Dedifferentiated amniotic fluid mesenchymal stem cell (primary cell): ENCODE results near the gene SPANXN2.
"Not testable (repeated sequence)": the region's sequence is repeated elsewhere in the genome, so short reads cannot be mapped to it uniquely, and the experiment has no call there.

Source experiments
- DNase-seq: peaks from one replicate; pipeline ENCODE4 v3.0.0-alpha.2; 2016; ENCODE audit errors: extremely low spot score

The SPANXN2 gene, protein sequence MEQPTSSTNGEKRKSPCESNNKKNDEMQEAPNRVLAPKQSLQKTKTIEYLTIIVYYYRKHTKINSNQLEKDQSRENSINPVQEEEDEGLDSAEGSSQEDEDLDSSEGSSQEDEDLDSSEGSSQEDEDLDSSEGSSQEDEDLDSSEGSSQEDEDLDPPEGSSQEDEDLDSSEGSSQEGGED

DNA sequence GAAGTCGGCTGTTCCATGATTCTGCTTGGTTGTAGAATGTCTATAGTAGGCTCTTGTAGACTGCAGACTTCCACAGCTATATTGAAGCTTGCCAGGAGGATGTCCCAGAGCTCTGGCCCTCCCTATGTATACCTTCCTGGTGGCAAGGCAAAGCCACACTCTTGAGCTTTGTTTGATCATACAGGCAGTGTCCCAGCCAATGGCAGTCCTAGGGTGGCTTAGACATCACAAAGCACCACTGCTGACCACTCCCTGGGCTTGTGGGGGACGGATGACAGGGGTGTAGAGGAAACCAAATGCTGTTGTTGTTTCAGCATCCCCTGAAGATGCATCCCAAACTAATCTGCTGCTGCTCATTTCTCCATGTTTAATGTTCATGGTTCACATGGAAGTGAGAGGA is at the start of gene SPANXN2:
TSS of gene SPANXN2 (minus strand) at position 101 of the 400 bp plus-strand sequence. CDS start at position 17, 84 bp downstream.
- not testable (repeated sequence) for DNase-seq

DNA sequence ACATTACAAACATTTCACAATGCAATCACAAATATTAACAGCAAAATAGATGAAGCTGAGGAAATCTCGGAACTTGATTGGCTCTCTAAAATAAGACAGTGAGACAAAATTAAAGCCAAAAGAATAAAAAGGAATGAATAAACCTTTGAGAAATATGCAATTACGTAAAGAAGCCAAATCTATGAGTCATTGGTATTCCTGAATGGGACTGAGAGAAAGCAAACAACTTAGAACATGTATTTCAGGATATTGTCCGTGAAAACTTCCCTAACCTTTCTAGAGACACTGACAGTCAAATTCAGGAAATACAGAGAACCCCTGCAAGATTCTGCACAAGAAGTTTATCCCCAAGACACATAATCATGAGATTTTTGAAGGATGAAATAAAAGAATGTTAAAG is 48.4 kb upstream of the SPANXN2 start:
- DNase-seq = no peak

DNA sequence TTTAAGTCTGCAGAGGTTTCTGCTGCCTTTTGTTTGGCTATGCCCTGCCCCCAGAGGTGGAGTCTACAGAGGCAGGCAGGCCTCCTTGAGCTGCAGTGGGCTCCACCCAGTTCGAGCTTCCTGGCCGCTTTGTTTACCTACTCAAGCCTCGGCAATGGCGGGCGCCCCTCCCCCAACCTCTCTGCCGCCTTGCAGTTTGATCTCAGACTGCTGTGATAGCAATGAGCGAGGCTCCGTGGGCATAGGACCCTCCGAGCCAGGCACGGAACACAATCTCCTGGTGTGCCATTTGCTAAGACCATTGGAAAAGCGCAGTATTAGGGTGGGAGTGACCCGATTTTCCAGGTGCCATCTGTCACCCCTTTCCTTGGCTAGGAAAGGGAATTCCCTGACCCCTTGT is 47.2 kb upstream of the SPANXN2 start:
- DNase-seq = not testable (repeated sequence)

DNA sequence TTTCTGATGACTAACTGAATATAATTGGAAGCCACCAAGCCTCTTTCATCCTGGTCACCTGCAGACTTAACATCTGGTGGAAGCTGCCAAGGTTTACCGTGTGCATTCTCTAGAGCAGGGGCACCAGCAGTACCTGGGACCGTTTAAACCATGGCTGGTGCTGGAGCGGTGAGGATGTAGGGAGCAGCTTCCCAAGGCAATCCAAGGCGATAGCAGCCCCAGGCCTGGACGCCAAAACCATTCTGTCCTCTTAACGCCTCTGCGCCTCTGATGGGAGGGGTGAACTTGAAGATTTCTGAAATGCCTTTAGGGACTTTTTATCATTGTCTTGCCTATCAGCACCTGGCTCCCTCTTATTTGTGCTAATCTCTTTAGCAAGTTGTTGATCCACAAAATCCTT is 37.3 kb upstream of the SPANXN2 start:
- DNase-seq = no peak

DNA sequence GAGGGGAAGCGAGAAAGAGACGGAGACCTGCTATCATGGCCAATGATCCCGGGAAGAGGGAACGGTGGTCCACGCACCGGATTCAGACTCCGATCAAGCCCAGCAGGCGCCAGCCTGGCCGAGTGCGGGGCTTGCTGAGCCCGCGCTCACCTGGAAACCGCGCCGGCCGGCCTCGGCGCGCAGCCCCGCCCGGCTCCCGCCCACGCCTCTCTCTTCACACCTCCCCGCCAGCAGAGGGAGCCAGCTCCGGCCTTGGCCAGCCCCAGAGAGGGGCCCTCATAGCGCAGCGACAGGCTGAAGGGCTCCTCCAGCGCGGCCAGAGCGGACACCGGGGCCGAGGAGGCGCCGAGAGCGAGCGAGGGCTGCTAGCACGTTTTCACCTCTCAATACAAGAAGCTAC is 36.8 kb upstream of the SPANXN2 start:
- DNase-seq = no peak

DNA sequence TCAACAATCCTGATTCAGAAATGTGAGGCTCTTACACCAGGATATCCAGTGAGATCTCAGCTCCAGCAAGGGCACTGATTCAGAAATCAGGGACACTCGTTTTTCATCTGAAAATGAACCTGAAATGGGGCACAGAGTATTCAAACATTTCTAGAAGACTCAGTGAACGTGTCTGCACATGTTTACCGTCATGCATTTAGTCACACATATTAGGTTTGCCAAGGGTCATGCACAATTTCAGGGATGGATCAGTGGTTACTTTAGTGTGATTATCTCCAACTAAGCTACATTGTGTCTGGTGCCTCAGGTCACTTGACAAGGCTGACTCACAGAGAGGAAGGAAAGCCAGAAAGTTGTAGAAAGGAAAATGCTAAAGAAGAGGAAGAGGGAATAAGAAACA is 33.6 kb upstream of the SPANXN2 start:
- DNase-seq = no peak

DNA sequence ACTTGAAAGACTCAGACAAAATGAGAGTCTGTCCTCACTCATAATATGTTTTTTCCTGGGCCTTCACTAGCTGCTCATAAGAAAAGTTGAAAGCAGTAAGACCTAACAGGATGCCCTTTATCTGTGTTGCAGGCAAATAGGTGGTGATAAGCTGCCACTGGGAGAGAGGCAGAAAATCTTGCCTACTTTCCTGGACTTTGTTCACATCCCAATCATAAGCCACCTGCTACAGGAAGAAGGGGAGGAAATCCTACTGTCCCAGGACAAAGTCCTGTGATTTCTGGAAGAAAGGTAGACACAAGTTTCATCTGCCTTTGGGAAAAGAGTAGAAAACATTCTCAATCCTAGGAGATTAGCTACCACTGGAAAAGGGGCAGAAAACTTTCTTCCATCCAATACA is 13.3 kb upstream of the SPANXN2 start:
- DNase-seq = no peak

DNA sequence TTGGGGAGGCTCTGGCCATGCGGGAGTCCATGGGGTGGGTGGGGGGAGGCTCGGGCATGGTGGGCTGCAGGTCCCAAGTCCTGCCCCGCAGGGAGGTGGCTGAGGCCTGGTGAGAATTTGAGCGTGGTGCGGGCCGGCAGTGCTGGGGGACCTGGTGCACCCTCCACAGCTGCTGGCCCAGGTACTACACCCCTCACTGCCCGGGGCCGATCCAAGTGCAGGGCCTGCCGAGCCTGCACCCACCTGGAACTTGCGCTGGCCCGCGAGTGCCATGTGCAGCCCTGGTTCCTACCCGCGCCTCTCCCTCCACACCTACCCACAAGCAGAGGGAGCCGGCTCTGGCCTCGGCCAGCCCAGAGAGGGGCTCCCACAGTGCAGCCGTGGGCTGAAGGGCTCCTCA is 5.7 kb upstream of the SPANXN2 start:
- no peak for DNase-seq

DNA sequence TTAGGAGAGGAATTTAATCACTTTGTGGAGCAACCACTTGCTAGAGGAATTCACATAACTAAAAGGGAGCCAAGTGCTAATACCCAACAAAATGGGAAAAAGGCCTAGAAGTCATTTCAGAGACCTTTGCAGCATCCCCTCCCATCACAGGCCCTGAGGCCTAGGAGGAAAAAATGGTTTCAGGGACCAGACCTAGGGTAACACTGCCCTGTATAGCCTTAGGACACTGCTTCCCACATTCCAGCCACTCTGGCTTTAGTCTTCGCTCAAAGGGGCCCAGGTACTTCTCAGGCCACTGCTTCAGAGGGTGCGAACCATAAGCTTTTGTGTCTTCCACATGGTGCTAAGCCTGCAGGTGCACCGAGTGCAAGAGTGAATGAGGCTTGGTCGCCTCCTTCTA is 19.1 kb downstream of the SPANXN2 start:
- DNase-seq = no peak

DNA sequence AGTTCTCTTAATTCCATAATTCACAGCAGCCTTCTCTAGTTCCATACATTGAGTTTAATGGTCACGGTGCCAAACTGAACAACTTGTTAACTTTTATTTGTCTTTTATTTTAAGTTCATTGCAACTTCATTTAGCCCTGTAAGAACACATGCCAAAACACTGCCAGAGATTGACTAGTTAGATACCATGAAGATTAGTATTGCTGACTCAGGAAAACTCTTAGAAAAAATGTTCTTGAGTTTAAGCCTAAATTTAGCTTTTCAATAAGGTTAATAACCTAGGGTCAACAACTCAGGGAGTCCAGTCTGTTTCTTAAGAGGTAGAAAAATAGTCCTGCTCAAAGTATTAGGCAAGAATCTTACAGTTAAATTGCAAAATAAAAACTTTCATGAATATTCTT is 25.7 kb downstream of the SPANXN2 start:
- DNase-seq = no peak

DNA sequence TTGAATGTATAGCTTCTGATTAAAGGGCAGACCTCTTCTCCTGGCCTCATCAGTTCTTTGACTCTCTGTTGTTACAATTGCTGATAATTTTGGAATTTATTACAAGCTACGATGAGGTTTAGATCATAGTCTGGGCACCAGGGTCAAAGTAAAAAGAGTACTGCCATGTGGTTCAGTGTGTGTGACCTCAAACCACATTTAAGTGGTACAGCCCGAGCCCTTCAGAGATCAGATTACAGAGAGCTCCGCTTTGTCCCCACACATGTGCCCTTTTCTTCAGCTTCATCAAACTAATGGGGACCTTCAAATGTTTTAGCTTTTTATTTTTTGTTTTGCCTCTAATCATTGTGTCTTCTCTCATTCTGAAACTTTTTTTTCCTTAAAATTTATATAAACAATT is 37.1 kb downstream of the SPANXN2 start:
- DNase-seq = no peak

DNA sequence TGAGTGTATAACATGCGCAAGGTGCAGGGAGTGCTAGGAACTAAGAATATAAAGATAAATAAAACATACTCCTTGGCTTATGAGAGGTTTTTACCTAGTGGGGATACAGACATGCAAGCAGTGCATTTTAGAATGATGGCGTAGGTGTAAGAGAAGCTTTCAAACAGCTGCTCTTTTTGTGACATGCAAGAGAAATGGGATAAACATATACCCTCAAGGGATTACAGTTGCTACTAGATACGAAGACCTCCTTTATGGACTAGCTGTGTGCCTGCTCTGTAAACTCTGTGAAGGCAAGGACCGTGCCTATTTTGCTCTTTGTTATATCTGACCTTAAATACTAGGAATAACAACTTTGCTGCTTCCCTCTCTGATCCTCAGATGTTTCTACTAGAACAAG is 45.6 kb downstream of the SPANXN2 start:
- no peak for DNase-seq

DNA sequence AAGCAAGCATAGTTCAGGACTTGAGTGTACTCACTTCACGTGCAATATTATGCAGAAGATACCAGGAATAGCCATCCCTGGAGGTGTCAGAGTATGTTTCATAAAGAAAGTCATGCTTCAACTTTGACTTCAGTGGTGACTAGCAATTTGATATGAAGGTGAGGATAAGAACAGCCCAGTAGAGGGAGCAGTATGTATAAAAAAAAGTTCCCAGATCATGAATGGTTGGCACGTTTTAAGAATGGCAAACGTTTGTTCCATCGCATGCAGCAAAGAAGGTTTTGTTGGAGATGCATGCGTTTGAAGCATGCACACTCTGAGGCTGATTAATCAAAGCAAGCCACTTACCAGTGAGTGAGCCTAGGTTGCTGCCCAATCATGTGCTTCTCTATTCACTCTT is 51.2 kb downstream of the SPANXN2 start:
- no peak for DNase-seq

DNA sequence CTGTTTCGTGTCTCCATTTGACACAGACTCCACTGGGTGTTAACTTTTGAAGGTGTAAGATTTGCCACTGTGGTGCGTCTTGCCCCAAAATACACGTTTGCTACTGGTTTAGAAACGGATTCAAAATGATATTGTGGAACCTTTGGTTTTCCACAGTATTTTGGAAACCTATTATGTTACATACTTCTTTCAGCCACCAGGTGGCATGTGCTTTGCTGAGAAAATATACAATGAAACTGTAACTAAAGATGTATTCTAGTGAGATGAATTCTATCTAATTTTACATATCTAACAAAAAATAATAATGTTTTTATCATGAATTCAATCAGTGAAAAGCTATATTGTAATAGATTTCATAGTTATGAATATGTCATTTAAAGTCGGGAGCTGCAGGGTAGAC is 56.2 kb downstream of the SPANXN2 start:
- DNase-seq = no peak

DNA sequence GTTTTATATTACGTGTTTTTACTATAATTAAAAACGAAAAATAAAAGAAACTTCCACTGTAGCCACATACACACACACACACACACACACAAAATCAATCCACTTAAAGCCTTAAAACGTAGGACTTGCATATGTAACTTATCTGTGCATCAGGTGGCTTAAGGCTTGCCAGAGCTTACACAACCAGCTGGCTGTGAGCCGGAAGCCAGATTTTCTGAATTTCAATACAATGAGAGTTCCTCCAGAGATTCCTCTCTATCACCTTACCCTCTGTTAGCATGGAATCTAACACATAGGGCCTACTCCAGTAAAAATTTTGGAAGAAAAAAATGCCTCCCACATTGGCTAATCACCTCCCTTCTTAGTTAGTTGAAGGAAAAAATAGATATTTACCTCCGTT is 56.8 kb downstream of the SPANXN2 start:
- DNase-seq = no peak
